Measurements from ENCODE around the gene FHOD1. TPM values are rescaled to one million over a fixed set of nuclear protein-coding genes. Genes with fewer than 3 reads are reported as not detected.

The FHOD1 gene
- total RNA-seq, 4 donors from 2014 or later: 15.1 to 53.3 (median 32.5) TPM

- no peak for ATAC-seq (ENCODE audit: low FRiP score)
- no peak for TF ChIP-seq CTCF (IDR thresholded peaks at IDR 0.05)
- DNase-seq (ENCODE audit: low spot score): no peak
These were observed 2.1 kb upstream of the FHOD1 start for GRCh38 chr16:67249178-67250044.

- DNase-seq (ENCODE audit: low spot score): no peak
- no peak for TF ChIP-seq CTCF (IDR thresholded peaks at IDR 0.05)
- ATAC-seq (ENCODE audit: low FRiP score): no peak
These were observed 1.3 kb upstream of the FHOD1 start, which contains the start of gene SLC9A5 for GRCh38 chr16:67248401-67249177. Gene SLC9A5 (plus strand): TSS chr16:67248979. CDS start chr16:67249015, 36 bp downstream.

- no peak for ATAC-seq (ENCODE audit: low FRiP score)
- TF ChIP-seq CTCF (IDR thresholded peaks at IDR 0.05): no peak
- no peak for DNase-seq (ENCODE audit: low spot score)
These were observed 756 bp upstream of the FHOD1 start for GRCh38 chr16:67248073-67248400.

DNA sequence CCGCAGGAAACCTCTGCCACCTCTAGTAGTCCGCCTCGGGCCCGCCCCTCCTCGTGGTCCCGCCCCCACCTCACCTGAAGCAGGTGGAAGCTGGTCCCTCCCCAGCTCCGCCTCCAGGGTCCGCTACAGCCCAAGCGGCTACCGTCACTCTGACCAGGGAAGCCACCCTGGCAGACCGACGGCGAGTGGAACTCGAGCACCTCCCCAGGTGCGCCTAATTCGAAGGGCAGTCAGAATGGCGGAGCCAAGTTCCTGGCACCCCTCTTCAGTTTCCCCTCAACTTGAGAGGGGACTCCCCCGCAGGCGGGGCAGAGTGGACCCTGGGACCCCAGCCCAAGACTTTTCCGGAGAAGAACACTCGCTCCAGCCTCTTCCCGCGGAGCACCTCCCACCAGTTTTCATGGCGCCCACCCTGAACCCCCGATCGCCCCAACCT lies 507 bp downstream of the FHOD1 start:
- TF ChIP-seq CTCF (IDR thresholded peaks at IDR 0.05): no peak
- DNase-seq (ENCODE audit: low spot score): peak; percentile 35
- peak; percentile 27 for ATAC-seq (ENCODE audit: low FRiP score)

DNA sequence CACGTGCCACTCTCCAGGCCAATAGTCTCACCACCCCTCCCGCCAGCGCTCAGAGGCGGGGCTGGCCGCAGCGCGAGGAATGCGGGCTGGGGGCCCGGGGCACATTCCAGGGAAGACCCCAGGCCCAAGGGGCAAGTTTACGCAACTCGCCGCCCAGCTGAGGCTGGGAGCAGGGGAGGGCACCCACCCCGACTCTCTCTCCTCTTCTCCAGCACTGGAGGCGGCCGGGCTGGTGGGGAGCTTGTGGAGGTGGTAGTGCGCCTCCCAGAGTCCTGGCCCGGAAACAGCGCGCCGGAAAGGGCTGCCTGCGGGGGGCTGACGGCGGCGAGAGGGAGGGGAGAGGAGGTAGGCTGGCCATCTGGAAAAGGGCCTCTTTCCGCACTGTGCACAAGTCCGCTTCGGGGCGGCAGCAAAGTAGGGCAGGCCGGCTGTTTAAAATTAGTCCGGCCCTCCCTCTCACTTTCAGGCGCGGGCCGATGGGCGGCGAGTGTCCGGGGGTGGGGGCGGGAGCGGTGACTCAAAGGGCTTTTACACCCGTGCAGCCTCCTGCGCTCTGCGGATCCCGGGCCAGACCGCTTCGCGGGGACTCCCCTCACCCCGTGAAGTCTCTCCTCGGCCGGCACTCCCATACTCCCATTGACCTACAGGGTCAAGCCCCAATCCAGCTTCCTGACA lies 1.1 kb downstream of the FHOD1 start:
- ATAC-seq (ENCODE audit: low FRiP score) (peak; percentile 43), DNase-seq (ENCODE audit: low spot score) (peak; percentile 63)

GRCh38 chr16:67245674-67246080 lies 1.6 kb downstream of the FHOD1 start:
- no peak for TF ChIP-seq CTCF (IDR thresholded peaks at IDR 0.05)
- DNase-seq (ENCODE audit: low spot score) (no peak), ATAC-seq (ENCODE audit: low FRiP score) (peak; percentile 5)

More for the DNA sequence above, 1.1 kb downstream of the FHOD1 start:
- no peak for TF ChIP-seq CTCF (IDR thresholded peaks at IDR 0.05)

Data from omental fat pad (tissue), 4 donors.